ENCODE results near the gene MTERF4.
A peak's percentile ranks its signal among the peaks of the same experiment; 100 is the strongest.

Gene MTERF4

DNA sequence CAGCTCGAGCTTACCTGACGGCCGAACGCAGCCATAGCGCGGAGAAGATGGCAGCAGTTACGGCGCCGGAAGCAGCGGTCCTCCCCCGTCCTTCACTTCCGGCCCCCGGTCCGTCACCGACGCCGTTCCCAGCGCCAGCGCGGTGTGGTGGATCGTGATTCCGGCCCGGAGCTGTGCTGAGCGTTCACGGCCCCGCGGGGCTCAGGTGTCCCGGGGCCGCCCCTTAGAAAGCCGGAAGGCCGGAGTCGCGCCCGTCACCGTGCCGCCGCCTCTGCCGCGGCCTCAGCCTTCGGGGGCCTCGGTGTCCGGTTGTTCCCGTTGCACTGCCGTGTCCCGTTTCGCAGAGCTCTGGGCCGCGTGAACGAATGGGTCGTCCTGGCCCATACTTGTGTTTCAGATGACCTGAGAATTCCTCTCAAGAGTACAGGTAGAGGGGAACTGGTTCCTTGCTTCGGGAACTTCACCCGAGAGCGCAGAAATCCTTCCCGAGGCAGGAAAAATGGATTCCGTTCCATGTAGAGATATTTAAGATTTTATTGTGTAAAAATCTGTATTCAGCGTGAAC lies at the start of gene MTERF4:
Gene MTERF4, minus strand, starts transcription at position 49 of the 565 bp plus-strand sequence. Its CDS starts 14 bp downstream, at position 35.
- DNase-seq (ENCODE audit: low read depth in 3 of 3, low spot score in 1 of 3): peak; percentile 61 to 84 (median 77)

DNA sequence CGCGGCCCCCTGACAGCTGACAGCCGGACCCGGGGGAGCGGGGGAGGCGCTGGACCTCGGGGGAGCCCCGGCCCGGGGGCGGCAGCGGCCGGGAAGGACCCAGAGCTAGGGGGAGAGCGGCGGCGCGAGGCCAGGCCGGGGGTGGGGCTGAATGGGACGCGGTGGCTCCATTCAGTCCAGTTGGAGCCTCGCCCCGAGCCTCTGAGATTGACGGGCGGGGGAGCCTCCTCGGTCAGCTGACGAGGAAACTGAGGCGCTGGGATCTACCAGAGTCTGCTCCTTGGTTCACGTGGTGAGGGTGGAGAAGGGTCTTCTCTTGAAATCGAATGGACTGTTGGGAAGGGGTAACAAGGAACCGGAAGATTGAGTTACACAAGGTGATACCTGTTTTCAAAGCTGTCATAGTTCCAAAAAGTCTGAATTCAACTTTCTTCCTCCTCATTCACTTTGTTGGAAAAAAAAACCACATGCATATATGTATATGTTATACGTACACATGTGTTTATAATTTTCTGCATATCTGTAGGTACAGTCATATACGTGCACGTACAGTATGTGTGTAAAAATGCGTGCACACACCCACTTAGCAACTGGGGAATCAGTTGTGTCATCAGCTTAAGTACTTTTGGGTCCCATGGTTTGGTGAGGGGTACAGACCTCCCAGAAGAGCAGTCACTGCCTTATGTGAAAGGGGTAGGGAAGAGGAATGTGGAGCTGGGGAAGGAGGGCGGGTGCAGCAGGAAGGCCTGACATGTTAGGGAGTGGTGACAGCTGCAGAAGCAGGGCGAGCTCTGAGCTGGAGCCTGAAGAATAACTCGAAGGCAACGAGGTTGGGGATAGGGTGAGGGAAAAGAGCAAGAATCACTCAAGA lies 48.8 kb upstream of the MTERF4 start:
- no peak for DNase-seq (ENCODE audit: low read depth in 3 of 3, low spot score in 1 of 3)

- DNase-seq (ENCODE audit: low read depth in 3 of 3, low spot score in 1 of 3): peak; percentile 86 to 89 (median 89)
Measured at GRCh38 chr2:241149925-241150659, 48.0 kb upstream of the MTERF4 start, which contains the start of gene PPP1R7. Gene PPP1R7 (plus strand): TSS chr2:241150467. CDS start chr2:241150496, 29 bp downstream.

DNA sequence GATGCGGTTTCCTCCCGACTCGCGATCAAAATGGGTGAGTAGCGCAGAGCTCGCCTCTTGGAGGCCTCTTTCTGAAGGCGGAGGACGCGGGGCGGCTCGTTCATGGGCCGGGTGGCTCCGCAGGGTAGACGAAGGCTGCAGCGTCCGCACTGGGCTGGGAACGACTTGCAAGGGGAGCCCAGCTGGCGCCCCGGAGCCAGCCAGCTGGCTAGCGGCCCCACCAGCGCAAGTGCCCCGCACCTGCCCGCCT lies 47.5 kb upstream of the MTERF4 start:
- DNase-seq (ENCODE audit: low read depth in 3 of 3, low spot score in 1 of 3): no peak

GRCh38 chr2:241148891-241149674 lies 47.0 kb upstream of the MTERF4 start, which contains the start of gene PASK:
Gene PASK (minus strand): TSS chr2:241149472. CDS start chr2:241143032, 6,440 bp downstream.
- peak; percentile 79 to 83 (median 81) for DNase-seq (ENCODE audit: low read depth in 3 of 3, low spot score in 1 of 3)

GRCh38 chr2:241148239-241148638 lies 46.2 kb upstream of the MTERF4 start:
- no peak for DNase-seq (ENCODE audit: low read depth in 3 of 3, low spot score in 1 of 3)

GRCh38 chr2:241147336-241147735 lies 45.2 kb upstream of the MTERF4 start:
- no peak for DNase-seq (ENCODE audit: low read depth in 3 of 3, low spot score in 1 of 3)

- DNase-seq (ENCODE audit: low read depth in 3 of 3, low spot score in 1 of 3): no peak
Measured at GRCh38 chr2:241146286-241146685, 44.2 kb upstream of the MTERF4 start.

GRCh38 chr2:241142593-241142992 lies 40.5 kb upstream of the MTERF4 start:
- no peak for DNase-seq (ENCODE audit: low read depth in 3 of 3, low spot score in 1 of 3)

DNA sequence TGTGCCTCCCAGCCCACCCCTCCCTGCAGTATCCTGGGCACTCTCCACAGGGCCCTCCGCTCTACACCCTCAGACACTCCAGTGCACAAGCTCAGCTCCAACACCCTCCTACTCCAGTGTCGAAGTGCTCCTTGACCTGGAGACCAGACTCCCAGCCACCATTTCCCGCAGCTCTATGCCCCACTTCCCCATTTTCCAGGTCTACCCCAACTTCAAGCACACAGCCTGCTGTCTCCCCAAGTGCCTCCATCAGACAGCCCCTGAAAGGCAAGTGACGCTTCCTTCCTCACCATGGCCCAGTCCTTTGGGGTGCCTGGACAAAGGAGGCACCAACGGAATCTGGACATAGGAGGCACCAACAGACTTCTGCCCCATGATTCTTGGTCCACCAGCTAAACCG lies 40.0 kb upstream of the MTERF4 start:
- no peak for DNase-seq (ENCODE audit: low read depth in 3 of 3, low spot score in 1 of 3)

DNA sequence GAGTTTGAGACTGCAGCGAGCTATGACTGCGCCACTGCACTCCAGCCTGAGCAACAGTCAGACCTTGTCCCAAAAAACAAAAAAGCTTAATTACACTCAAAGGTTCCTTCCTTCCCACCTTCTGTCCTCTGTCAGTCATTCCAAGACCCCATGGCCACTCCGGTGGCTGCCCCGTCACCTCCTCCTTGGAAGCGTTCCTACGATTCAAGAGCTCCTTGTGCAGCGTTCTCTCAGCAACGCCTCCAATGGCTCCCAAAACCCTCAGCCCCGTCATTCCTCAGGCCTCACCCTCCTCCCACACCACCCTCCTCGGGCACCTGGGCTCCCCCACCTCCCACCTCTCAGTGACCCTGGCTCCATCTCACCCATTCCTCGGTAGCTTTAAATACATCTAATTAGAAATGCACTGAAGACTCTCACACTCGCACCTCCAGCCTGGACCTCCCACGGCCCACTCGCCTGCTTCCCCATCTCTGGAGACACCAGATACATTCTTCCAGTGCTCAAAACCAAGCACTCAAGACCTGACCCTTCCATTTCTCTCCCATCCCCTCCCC lies 39.2 kb upstream of the MTERF4 start:
- DNase-seq (ENCODE audit: low read depth in 3 of 3, low spot score in 1 of 3): no peak

DNA sequence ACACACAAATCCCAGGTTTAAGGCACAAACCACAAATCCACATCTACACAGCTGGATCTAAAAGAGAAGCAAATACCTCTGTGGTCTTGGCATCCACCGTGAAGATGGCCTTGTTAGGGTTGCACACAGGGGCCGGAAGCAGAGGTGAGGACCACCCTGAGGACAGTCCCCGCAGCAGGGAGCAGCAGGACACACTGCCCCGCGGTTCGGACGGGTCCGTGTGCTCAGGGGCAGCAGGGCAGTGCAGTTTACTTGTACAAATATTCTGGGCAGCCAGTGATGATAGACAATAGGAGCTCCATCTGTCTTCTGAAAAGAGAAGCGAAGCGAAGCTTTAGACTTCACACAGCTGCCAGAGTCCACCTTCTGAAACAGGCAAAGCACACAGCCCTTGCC lies 38.4 kb upstream of the MTERF4 start:
- no peak for DNase-seq (ENCODE audit: low read depth in 3 of 3, low spot score in 1 of 3)

GRCh38 chr2:241139531-241140444 lies 37.7 kb upstream of the MTERF4 start:
- no peak for DNase-seq (ENCODE audit: low read depth in 3 of 3, low spot score in 1 of 3)

DNA sequence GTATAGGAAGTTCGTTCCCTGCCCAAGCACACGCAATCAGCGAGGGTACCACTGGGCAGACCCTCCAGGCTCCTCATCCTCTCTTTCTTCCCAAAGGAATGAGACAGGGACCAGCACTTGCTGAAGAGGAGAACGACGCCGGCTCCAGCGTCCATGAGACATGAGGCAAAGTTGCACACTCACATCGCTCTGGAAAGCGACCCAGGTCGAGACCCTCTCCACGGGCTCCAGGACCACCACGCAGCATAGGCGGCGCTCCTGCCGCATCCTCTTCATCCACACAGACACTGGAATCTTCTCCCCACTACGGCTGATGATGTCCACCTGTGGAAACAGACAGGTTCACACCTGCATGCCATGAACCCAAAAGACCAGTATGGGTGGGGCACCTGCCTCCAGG lies 36.4 kb upstream of the MTERF4 start:
- no peak for DNase-seq (ENCODE audit: low read depth in 3 of 3, low spot score in 1 of 3)

GRCh38 chr2:241137276-241138190 lies 35.4 kb upstream of the MTERF4 start:
- DNase-seq (ENCODE audit: low read depth in 3 of 3, low spot score in 1 of 3): no peak

- DNase-seq (ENCODE audit: low read depth in 3 of 3, low spot score in 1 of 3): no peak
Measured at GRCh38 chr2:241136661-241137260, 34.7 kb upstream of the MTERF4 start.

GRCh38 chr2:241136191-241136590 lies 34.1 kb upstream of the MTERF4 start:
- DNase-seq (ENCODE audit: low read depth in 3 of 3, low spot score in 1 of 3): no peak

- no peak for DNase-seq (ENCODE audit: low read depth in 3 of 3, low spot score in 1 of 3)
Measured at GRCh38 chr2:241135737-241136136, 33.6 kb upstream of the MTERF4 start.

All from stimulated activated CD4-positive, alpha-beta T cell treated with anti-CD3 and anti-CD28 coated beads, TNF-alpha, amount 100 ng/mL, for 1 hour (primary cell).